Activated T-cell treated with anti-CD3 and anti-CD28 coated beads, Interleukin-2, amount 50 U/mL, for 1 hour (primary cell): ENCODE results near the gene NFKB2.

Experiments
- DNase-seq: peaks from one replicate; pipeline ENCODE4 v3.0.0-alpha.2; 2020

The NFKB2 gene

GRCh38 chr10:102424916-102425315, 29.4 kb downstream of the NFKB2 start:
- DNase-seq = no peak

- DNase-seq = no peak
Observed at GRCh38 chr10:102425444-102425843, 29.9 kb downstream of the NFKB2 start.

GRCh38 chr10:102426803-102427287, 31.3 kb downstream of the NFKB2 start:
- DNase-seq = no peak

GRCh38 chr10:102429468-102429867, 34.0 kb downstream of the NFKB2 start:
- DNase-seq = no peak

- no peak for DNase-seq
Observed at GRCh38 chr10:102431452-102432124, 36.1 kb downstream of the NFKB2 start.

- DNase-seq = peak; percentile 99
Observed at GRCh38 chr10:102432162-102432950, 36.9 kb downstream of the NFKB2 start, which contains the start of gene CUEDC2. TSS of gene CUEDC2 (minus strand) at chr10:102432574. CDS start at chr10:102425188, 7,386 bp downstream.

- no peak for DNase-seq
Observed at GRCh38 chr10:102433619-102434046, 38.1 kb downstream of the NFKB2 start.

GRCh38 chr10:102434394-102435132, 39.1 kb downstream of the NFKB2 start:
- no peak for DNase-seq

- no peak for DNase-seq
Observed at GRCh38 chr10:102435133-102435497, 39.6 kb downstream of the NFKB2 start.

- DNase-seq = no peak
Observed at GRCh38 chr10:102435529-102436233, 40.2 kb downstream of the NFKB2 start.

- no peak for DNase-seq
Observed at GRCh38 chr10:102436312-102436711, 40.8 kb downstream of the NFKB2 start.

GRCh38 chr10:102437515-102437914, 42.0 kb downstream of the NFKB2 start:
- DNase-seq = no peak

- DNase-seq = no peak
Observed at GRCh38 chr10:102438374-102438773, 42.9 kb downstream of the NFKB2 start.

- DNase-seq = no peak
Observed at GRCh38 chr10:102444851-102445250, 49.3 kb downstream of the NFKB2 start.

- DNase-seq = peak; percentile 85
Observed at GRCh38 chr10:102449321-102450123, 54.0 kb downstream of the NFKB2 start.

GRCh38 chr10:102450124-102450373, 54.5 kb downstream of the NFKB2 start:
- no peak for DNase-seq

- DNase-seq = peak; percentile 90
Observed at GRCh38 chr10:102450374-102451104, 55.0 kb downstream of the NFKB2 start.

GRCh38 chr10:102451105-102451969, 55.8 kb downstream of the NFKB2 start, which contains the start of gene C10orf95:
TSS of gene C10orf95 (minus strand) at chr10:102451543. CDS start at chr10:102451093, 450 bp downstream.
- DNase-seq = no peak
